Stimulated activated CD8-positive, alpha-beta memory T cell treated with anti-CD3 and anti-CD28 coated beads, Interleukin-4, amount 100 ng/mL, for 48 hours (primary cell): ENCODE data around the gene TMEM167B.

Experiments
- DNase-seq: peaks from one replicate; pipeline ENCODE4 v3.0.0-alpha.2; 2020

The TMEM167B gene

GRCh38 chr1:109083923-109084322 is 6.6 kb upstream of the TMEM167B start:
- DNase-seq: no peak

DNA sequence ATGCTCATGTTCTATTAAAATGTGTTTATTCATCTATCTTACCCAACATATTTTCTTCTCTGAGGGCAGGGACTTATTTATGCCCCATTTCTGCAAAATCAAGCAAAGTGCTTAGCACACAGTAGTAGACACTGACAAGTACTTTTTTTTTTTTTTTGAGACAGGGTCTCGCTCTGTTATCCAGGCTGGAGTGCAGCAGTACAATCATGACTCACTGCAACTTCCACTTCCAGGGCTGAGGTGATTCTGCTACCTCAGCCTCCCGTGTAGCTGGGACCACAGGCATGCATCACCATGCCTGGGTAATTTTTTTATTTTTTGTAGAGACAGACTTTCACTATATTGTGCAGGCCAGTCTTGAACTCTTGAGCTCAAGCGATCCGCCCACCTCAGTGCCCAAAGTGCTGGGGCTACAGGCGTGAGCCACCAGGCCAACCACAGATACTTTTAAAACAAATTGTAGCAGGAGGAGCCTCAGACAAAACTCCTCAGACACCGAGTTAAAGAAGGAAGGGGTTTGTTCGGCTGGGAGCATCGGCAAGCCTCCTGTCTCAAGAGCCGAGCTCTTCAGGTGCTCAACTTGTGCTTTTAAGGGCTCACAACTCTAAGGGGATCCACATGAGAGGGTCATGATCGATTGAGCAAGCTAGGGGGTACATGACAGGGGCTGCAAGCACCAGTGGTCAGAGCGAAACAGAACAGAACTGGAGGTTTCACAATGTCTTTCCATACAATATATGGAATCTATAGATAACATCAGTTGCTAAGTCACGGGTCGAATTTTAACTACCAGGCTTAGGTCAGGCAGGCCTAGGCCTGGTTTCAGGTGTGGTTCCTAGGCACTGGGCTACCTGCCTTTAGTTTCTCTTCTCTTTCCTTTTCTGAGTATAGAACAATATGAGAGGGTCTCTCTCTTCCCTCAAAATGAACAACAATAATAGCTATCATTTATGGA is 5.7 kb upstream of the TMEM167B start:
- DNase-seq: no peak

GRCh38 chr1:109089242-109090015 is 1.1 kb upstream of the TMEM167B start:
- peak; percentile 66 for DNase-seq

GRCh38 chr1:109091078-109091838 is 694 bp downstream of the TMEM167B start:
- DNase-seq: no peak

GRCh38 chr1:109091839-109092193 is 1.3 kb downstream of the TMEM167B start:
- DNase-seq: no peak

- no peak for DNase-seq
Measured at GRCh38 chr1:109094377-109094803, 3.8 kb downstream of the TMEM167B start.

- DNase-seq: no peak
Measured at GRCh38 chr1:109094871-109095270, 4.3 kb downstream of the TMEM167B start.

- DNase-seq: no peak
Measured at GRCh38 chr1:109095631-109096030, 5.1 kb downstream of the TMEM167B start.

DNA sequence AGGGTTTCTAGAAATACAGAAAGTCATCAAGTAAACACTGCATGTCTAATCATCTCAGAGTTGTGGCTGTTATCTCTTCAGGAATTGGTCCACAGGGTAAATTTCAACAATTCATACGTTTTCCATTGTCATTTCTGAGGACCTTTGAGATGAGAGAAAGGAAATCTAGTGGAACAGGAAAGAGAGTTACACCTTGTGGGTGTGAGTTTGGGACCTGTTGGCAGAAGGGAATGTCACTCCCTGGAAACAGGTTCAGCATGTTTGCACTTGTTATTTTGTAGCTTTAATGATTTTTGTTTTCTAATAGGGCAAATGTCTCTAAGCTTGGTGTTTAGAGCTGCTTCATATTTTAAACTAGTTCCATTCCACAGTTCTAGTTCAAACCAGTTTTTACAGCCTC is 5.6 kb downstream of the TMEM167B start:
- DNase-seq: no peak

DNA sequence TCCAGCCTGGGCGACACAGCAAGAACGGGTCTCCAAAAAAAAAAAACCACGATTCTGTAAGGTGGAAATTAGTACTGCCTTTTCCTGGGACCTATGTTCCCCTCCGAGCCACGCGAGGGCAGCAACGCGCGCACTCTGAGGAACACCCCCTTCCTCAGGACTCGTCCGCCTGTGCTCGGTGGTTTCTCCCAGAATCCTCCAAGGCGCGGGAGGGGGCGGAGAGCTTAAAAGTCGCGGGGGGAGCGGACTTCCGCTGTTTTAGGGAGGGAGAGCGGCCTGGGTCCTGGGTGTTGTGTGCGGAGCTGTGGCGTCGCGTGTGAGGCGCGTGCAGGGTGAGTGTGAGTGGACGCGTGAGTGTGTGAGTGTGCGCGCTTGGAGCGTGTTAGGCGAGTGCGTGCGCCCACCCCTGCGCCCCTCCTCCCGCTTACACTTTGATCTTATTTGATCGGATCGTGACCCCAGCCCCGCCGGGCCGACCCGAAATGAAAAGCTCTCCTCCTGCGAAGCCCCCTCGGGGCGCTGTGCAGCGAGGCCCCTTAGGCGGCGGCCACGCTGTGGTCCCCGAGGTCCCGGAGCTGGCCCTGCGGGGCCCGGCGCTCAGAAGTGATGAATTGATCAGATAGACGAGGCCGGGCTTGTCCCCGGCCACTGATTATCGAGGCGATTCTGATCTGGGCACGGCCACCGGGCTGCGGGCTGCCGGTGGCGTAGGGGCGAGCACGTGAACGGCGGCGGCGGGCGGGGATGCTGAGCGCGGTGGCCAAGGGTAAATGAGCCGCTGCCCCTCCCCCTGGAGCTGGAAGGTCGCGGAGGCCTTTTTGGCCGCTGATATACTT is 9.6 kb downstream of the TMEM167B start:
- peak; percentile 98 for DNase-seq

- DNase-seq: no peak
Measured at GRCh38 chr1:109104364-109105151, 14.0 kb downstream of the TMEM167B start.

GRCh38 chr1:109105881-109106280 is 15.3 kb downstream of the TMEM167B start:
- DNase-seq: no peak

DNA sequence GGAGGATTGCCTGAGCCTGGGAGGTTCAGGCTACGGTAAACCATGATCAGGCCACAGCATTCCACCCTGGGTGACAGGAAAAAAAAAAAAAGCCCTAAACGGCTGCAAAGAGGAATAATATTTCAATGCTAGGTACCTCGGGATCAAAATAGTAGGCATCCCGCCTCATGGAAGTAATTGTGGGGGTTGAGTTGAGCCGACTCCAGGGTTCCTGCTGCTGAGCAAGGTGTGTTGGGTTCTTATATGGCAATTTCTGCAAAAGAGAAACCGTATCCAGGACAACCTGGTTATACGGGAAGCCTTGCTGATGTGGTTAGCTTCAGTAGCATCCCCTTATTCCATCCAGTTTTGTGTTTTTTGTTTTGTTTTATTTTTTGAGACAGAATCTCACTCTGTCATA is 17.2 kb downstream of the TMEM167B start:
- no peak for DNase-seq

- no peak for DNase-seq
Measured at GRCh38 chr1:109109906-109110305, 19.3 kb downstream of the TMEM167B start.

- DNase-seq: no peak
Measured at GRCh38 chr1:109111386-109112055, 21.0 kb downstream of the TMEM167B start.

GRCh38 chr1:109112056-109112651 is 21.6 kb downstream of the TMEM167B start:
- DNase-seq: no peak

- DNase-seq: peak; percentile 98
Measured at GRCh38 chr1:109112652-109113285, 22.2 kb downstream of the TMEM167B start.

GRCh38 chr1:109113590-109114341 is 23.2 kb downstream of the TMEM167B start, which contains the start of gene ELAPOR1:
Gene ELAPOR1, plus strand, starts transcription at chr1:109114115. Its CDS starts 69 bp downstream, at chr1:109114184.
- DNase-seq: peak; percentile 81

- DNase-seq: no peak
Measured at GRCh38 chr1:109114342-109114674, 23.7 kb downstream of the TMEM167B start.
